ENCODE measurements around the gene ORM1.

The ORM1 gene

DNA sequence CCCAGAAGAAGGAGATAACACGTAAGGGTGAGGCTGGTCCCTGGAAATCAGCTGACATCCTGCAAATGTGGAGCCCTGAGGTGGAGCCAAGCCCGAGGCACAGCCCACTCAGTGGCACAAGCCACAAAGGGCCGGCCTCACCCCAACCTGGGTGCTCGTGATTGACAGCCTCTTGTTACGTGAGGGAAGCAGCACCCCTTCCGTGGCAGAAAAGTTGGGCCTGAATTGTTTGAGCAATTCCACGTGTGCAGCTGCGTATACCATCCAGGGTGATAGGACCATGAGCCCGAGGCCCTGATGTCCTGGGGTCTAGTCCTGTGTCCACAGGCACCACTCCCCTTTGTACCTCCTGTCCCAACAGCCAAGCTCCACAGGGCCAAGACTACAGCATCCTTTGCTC, 11.6 kb downstream of the ORM1 start:
- no peaks in the 10 kb centered on the region for H3K27me3 ChIP-seq (ENCODE audit: insufficient read depth, low read length)
- no peak overlapping the region for H4K91ac ChIP-seq (ENCODE audit: low read depth, low read length)
- no peak overlapping the region for H2AK5ac ChIP-seq (ENCODE audit: low read length)
- H2AFZ ChIP-seq (ENCODE audit: insufficient read depth, low read length, poor library complexity), result no peak overlapping the region
- no peaks in the 10 kb centered on the region for H3K4me1 ChIP-seq (ENCODE audit: control insufficient read depth in 1 of 2, insufficient read depth in 2 of 2, low read length in 2 of 2)
- H3K9me3 ChIP-seq (ENCODE audit: insufficient read depth, low read depth, low read length), result peaks cover 2% of the 10 kb centered on the region
- H2BK5ac ChIP-seq (ENCODE audit: low read depth, low read length, poor library complexity), result no peak overlapping the region
- no CpG with 5 or more reads among the region's 9 CpGs for WGBS (ENCODE audit: extremely low coverage, insufficient coverage, insufficient read length)
- H3K4ac ChIP-seq (ENCODE audit: low read depth, low read length), result no peak overlapping the region
- H3K79me1 ChIP-seq (ENCODE audit: low read length), result no peaks in the 10 kb centered on the region
- H3K9ac ChIP-seq (ENCODE audit: low read length), result no peak overlapping the region
- no peak overlapping the region for H3K4me3 ChIP-seq (ENCODE audit: low read depth, low read length)
- H3K23ac ChIP-seq (ENCODE audit: low read length), result no peak overlapping the region
- no peak overlapping the region for H4K8ac ChIP-seq (ENCODE audit: low read depth, low read length)
- H2BK12ac ChIP-seq (ENCODE audit: low read length), result no peak overlapping the region
- peaks cover 14 to 20% of the 10 kb centered on the region in 2 experiments for H3K36me3 ChIP-seq (ENCODE audit: control insufficient read depth in 1 of 2, insufficient read depth in 2 of 2, low read length in 2 of 2)
- no peaks in the 10 kb centered on the region for H3K79me2 ChIP-seq (ENCODE audit: control insufficient read depth, insufficient read depth, low read length, poor library complexity)
- H3K18ac ChIP-seq (ENCODE audit: low read length), result no peak overlapping the region
- H3K27ac ChIP-seq (ENCODE audit: low read depth, low read length), result no peak overlapping the region
- DNase-seq, result no peak
- H3K14ac ChIP-seq (ENCODE audit: low read length), result no peak overlapping the region
- H2BK120ac ChIP-seq (ENCODE audit: insufficient read depth, low read length, poor library complexity), result no peak overlapping the region
- H3K4me2 ChIP-seq (ENCODE audit: low read length), result no peak overlapping the region
- H4K12ac ChIP-seq (ENCODE audit: low read depth, low read length), result no peak overlapping the region

DNA sequence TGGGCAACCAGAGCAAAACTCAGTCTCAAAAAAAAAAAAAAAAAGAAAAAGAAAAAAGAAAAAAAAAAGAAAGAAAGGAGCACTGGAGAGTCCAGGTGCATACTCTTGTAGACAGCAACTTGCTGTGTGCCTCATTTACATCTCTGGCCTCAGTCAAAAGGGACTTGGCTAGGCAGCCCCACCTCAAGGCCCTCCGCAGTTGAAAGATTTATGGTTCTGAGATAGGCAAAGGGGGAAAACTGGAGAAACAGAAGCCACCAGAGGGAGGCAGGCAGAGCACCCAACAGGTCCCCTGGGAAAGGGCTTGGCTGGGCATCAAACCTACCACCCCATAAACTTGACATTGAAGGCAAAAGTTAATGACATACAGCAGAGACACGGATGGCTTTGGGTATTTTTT, 12.8 kb downstream of the ORM1 start:
- WGBS (ENCODE audit: extremely low coverage, insufficient coverage, insufficient read length), result no CpG with 5 or more reads among the region's 2 CpGs
- no peak overlapping the region for H3K14ac ChIP-seq (ENCODE audit: low read length)
- no peak overlapping the region for H2AFZ ChIP-seq (ENCODE audit: insufficient read depth, low read length, poor library complexity)

DNA sequence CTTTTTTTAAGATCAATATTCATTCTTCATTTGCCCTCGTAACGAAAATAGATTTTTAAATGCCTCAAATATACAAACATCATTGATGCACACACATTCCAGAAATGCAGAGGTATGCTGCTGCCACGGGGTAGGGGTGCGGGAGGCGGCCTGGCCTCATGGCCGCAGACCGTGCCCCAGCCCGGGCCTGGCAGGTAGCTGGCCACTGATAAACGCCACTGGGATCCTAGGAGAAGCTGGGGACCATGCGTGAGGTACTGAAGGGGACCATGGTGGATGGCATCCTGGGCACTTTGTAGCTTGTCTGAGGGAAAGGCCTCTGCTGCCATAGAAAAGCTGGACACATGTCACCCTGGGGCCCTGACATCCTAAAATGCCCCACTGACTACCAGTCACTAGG, 13.3 kb downstream of the ORM1 start:
- no peak overlapping the region for H3K27ac ChIP-seq (ENCODE audit: low read depth, low read length)
- H4K91ac ChIP-seq (ENCODE audit: low read depth, low read length), result no peak overlapping the region
- no peaks in the 10 kb centered on the region for H3K4me1 ChIP-seq (ENCODE audit: control insufficient read depth in 1 of 2, insufficient read depth in 2 of 2, low read length in 2 of 2)
- peaks cover 2% of the 10 kb centered on the region for H3K9me3 ChIP-seq (ENCODE audit: insufficient read depth, low read depth, low read length)
- H2BK12ac ChIP-seq (ENCODE audit: low read length), result no peak overlapping the region
- H3K18ac ChIP-seq (ENCODE audit: low read length), result no peak overlapping the region
- H3K4me2 ChIP-seq (ENCODE audit: low read length), result no peak overlapping the region
- peaks cover 25 to 34% of the 10 kb centered on the region in 2 experiments for H3K36me3 ChIP-seq (ENCODE audit: control insufficient read depth in 1 of 2, insufficient read depth in 2 of 2, low read length in 2 of 2)
- H2BK120ac ChIP-seq (ENCODE audit: insufficient read depth, low read length, poor library complexity), result no peak overlapping the region
- no peak overlapping the region for H4K12ac ChIP-seq (ENCODE audit: low read depth, low read length)
- no peak overlapping the region for H2AFZ ChIP-seq (ENCODE audit: insufficient read depth, low read length, poor library complexity)
- no peak overlapping the region for H3K4ac ChIP-seq (ENCODE audit: low read depth, low read length)
- H3K79me2 ChIP-seq (ENCODE audit: control insufficient read depth, insufficient read depth, low read length, poor library complexity), result no peaks in the 10 kb centered on the region
- no peak overlapping the region for H4K8ac ChIP-seq (ENCODE audit: low read depth, low read length)
- no peak for DNase-seq
- no peak overlapping the region for H3K23ac ChIP-seq (ENCODE audit: low read length)
- H2BK5ac ChIP-seq (ENCODE audit: low read depth, low read length, poor library complexity), result no peak overlapping the region
- H3K4me3 ChIP-seq (ENCODE audit: low read depth, low read length), result no peak overlapping the region
- H2AK5ac ChIP-seq (ENCODE audit: low read length), result no peak overlapping the region
- H3K9ac ChIP-seq (ENCODE audit: low read length), result no peak overlapping the region
- no peaks in the 10 kb centered on the region for H3K79me1 ChIP-seq (ENCODE audit: low read length)
- no CpG with 5 or more reads among the region's 10 CpGs for WGBS (ENCODE audit: extremely low coverage, insufficient coverage, insufficient read length)
- H3K27me3 ChIP-seq (ENCODE audit: insufficient read depth, low read length), result no peaks in the 10 kb centered on the region
- no peak overlapping the region for H3K14ac ChIP-seq (ENCODE audit: low read length)

More for the DNA sequence above, 12.8 kb downstream of the ORM1 start:
- Histone ChIP-seq H2AK5ac (ENCODE audit: low read length) (no peak overlapping the region), H3K27me3 (ENCODE audit: insufficient read depth, low read length) (no peaks in the 10 kb centered on the region), H3K36me3 (ENCODE audit: control insufficient read depth in 1 of 2, insufficient read depth in 2 of 2, low read length in 2 of 2) (peaks cover 24 to 32% of the 10 kb centered on the region in 2 experiments), H4K8ac (ENCODE audit: low read depth, low read length) (no peak overlapping the region), H3K79me2 (ENCODE audit: control insufficient read depth, insufficient read depth, low read length, poor library complexity) (no peaks in the 10 kb centered on the region), H3K4me2 (ENCODE audit: low read length) (no peak overlapping the region), H3K4ac (ENCODE audit: low read depth, low read length) (no peak overlapping the region), H2BK12ac (ENCODE audit: low read length) (no peak overlapping the region), H3K4me1 (ENCODE audit: control insufficient read depth in 1 of 2, insufficient read depth in 2 of 2, low read length in 2 of 2) (no peaks in the 10 kb centered on the region), H3K4me3 (ENCODE audit: low read depth, low read length) (no peak overlapping the region), H3K79me1 (ENCODE audit: low read length) (no peaks in the 10 kb centered on the region), H4K12ac (ENCODE audit: low read depth, low read length) (no peak overlapping the region), H3K23ac (ENCODE audit: low read length) (no peak overlapping the region), H2BK5ac (ENCODE audit: low read depth, low read length, poor library complexity) (no peak overlapping the region), H4K91ac (ENCODE audit: low read depth, low read length) (no peak overlapping the region), H2BK120ac (ENCODE audit: insufficient read depth, low read length, poor library complexity) (no peak overlapping the region), H3K9me3 (ENCODE audit: insufficient read depth, low read depth, low read length) (peaks cover 2% of the 10 kb centered on the region), H3K9ac (ENCODE audit: low read length) (no peak overlapping the region), H3K18ac (ENCODE audit: low read length) (no peak overlapping the region), H3K27ac (ENCODE audit: low read depth, low read length) (no peak overlapping the region)
- DNase-seq, result no peak

DNA sequence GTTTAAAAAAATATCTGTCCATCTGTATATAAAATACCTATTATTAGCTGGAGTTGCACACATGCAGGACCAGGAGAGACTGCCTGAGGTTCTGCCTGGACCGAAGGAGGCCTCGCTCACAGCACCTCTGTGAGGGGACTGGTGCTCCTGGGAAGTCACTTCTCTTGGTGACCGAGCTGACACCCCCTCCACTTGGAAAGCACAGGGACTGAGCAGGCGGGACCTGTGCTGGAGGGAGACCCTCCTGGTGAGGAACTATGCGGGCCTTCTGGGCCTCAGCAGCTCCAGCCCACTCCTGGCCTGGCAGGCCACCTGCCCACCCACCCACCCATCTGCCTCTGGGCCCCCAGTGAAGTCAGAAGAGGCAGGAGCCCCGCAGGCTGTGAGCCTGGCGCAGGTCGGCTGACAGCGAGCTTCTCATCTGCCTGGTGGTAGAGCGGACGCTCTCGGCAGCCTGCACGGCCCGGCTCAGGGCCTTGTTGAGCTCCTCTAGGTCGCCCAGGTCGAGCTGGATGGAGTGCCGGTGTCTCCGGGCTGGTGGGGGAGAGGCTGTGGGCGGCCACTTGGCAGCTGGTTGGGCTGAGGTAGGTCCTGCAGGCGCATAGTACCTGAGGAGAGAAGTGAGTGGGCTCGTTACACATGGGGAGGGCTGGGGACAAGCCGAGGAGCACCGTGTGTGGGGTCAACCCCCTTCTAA, 13.9 kb downstream of the ORM1 start:
- no peak for DNase-seq
- H3K79me2 ChIP-seq (ENCODE audit: control insufficient read depth, insufficient read depth, low read length, poor library complexity), result no peaks in the 10 kb centered on the region
- peaks cover 29 to 39% of the 10 kb centered on the region in 2 experiments for H3K36me3 ChIP-seq (ENCODE audit: control insufficient read depth in 1 of 2, insufficient read depth in 2 of 2, low read length in 2 of 2)
- no peaks in the 10 kb centered on the region for H3K4me1 ChIP-seq (ENCODE audit: control insufficient read depth in 1 of 2, insufficient read depth in 2 of 2, low read length in 2 of 2)
- H3K27ac ChIP-seq (ENCODE audit: low read depth, low read length), result no peak overlapping the region
- H4K91ac ChIP-seq (ENCODE audit: low read depth, low read length), result no peak overlapping the region
- H2AK5ac ChIP-seq (ENCODE audit: low read length), result no peak overlapping the region
- no peak overlapping the region for H3K9ac ChIP-seq (ENCODE audit: low read length)
- H3K79me1 ChIP-seq (ENCODE audit: low read length), result no peaks in the 10 kb centered on the region
- no peak overlapping the region for H2BK120ac ChIP-seq (ENCODE audit: insufficient read depth, low read length, poor library complexity)
- no peak overlapping the region for H3K4me3 ChIP-seq (ENCODE audit: low read depth, low read length)
- H3K27me3 ChIP-seq (ENCODE audit: insufficient read depth, low read length), result no peaks in the 10 kb centered on the region
- no peak overlapping the region for H2BK12ac ChIP-seq (ENCODE audit: low read length)
- no peak overlapping the region for H4K8ac ChIP-seq (ENCODE audit: low read depth, low read length)
- H3K18ac ChIP-seq (ENCODE audit: low read length), result no peak overlapping the region
- H2AFZ ChIP-seq (ENCODE audit: insufficient read depth, low read length, poor library complexity), result no peak overlapping the region
- no peak overlapping the region for H3K14ac ChIP-seq (ENCODE audit: low read length)
- H4K12ac ChIP-seq (ENCODE audit: low read depth, low read length), result no peak overlapping the region
- WGBS (ENCODE audit: extremely low coverage, insufficient coverage, insufficient read length), result no CpG with 5 or more reads among the region's 23 CpGs
- no peak overlapping the region for H2BK5ac ChIP-seq (ENCODE audit: low read depth, low read length, poor library complexity)
- no peak overlapping the region for H3K4ac ChIP-seq (ENCODE audit: low read depth, low read length)
- H3K23ac ChIP-seq (ENCODE audit: low read length), result no peak overlapping the region
- no peak overlapping the region for H3K4me2 ChIP-seq (ENCODE audit: low read length)
- peaks cover 2% of the 10 kb centered on the region for H3K9me3 ChIP-seq (ENCODE audit: insufficient read depth, low read depth, low read length)
